Panc1 (cell line): Measurements from ENCODE around the gene CNKSR3.

Source experiments
- CTCF ChIP-seq: fragments of 450-650 bp; IDR thresholded peaks from 2 replicates; pipeline ENCODE4 v1.5.1; 2017; ENCODE audit warnings: mild to moderate bottlenecking
- REST ChIP-seq, 2 experiments: IDR thresholded peaks; 2 replicates each; pipeline ENCODE4 v1.6.1; 2011 to 2012; ENCODE audit warnings: low read depth in 2 of 2, control low read depth in 1 of 2, low read length in 1 of 2, mild to moderate bottlenecking in 1 of 2, moderate library complexity in 1 of 2; ENCODE audit not compliant: insufficient read depth in 1 of 2
- SIN3A ChIP-seq: IDR thresholded peaks from 2 replicates; pipeline ENCODE4 v1.6.1; 2012; ENCODE audit warnings: low read depth, mild to moderate bottlenecking, low read length, moderate library complexity, borderline replicate concordance; ENCODE audit not compliant: insufficient read depth

GRCh38 chr6:154382740-154383139 lies 127.7 kb downstream of the CNKSR3 start:
- TF ChIP-seq CTCF: no peak
- no peak for TF ChIP-seq SIN3A
- TF ChIP-seq REST (IDR thresholded peaks at IDR 0.05; ENCODE audit: insufficient read depth in 1 of 2, low read depth in 2 of 2, low read length in 1 of 2): no peak
